HG03558 (cell line): ENCODE results near the gene PPP6R2.

ENCODE experiments used
- ATAC-seq: cut with Tn5 transposase; IDR thresholded peaks from one replicate; pipeline ENCODE4 v1.9.1; 2021; ENCODE audit warnings: moderate number of reproducible peaks; ENCODE audit not compliant: unreplicated experiment; ENCODE audit errors: extremely low read depth

PPP6R2 gene

DNA sequence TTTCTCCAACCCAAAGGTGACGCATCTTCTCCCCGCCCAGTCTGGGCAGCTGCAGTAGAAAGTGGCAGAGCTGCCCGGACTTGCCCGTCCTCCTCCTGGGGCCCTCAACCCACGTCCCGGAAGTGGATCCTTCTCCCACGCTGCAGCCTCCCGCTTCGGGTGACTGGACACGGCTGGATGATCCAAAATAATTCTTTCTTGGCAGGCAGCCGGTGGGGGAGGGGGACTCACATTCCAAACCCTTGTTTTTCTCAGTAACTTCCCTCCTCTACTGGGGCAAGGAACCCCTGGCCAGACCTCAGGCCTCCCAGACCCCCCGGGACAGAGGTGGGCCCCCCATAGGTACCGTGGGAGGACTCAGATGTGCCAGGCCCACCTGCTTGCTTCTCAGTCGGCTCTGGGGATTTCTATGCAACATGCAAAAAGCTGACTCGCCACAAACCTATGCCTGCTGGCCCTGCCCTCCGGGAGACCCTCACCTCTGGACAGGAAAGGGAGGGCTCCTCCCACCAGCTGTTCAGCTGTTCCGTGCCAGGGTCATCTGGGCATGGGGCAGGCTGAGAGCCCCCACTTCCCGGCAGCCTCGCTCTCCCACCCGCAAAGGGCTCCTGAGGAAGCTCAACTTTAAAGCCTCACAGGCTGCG is 37.1 kb upstream of the PPP6R2 start:
- ATAC-seq = no peak

DNA sequence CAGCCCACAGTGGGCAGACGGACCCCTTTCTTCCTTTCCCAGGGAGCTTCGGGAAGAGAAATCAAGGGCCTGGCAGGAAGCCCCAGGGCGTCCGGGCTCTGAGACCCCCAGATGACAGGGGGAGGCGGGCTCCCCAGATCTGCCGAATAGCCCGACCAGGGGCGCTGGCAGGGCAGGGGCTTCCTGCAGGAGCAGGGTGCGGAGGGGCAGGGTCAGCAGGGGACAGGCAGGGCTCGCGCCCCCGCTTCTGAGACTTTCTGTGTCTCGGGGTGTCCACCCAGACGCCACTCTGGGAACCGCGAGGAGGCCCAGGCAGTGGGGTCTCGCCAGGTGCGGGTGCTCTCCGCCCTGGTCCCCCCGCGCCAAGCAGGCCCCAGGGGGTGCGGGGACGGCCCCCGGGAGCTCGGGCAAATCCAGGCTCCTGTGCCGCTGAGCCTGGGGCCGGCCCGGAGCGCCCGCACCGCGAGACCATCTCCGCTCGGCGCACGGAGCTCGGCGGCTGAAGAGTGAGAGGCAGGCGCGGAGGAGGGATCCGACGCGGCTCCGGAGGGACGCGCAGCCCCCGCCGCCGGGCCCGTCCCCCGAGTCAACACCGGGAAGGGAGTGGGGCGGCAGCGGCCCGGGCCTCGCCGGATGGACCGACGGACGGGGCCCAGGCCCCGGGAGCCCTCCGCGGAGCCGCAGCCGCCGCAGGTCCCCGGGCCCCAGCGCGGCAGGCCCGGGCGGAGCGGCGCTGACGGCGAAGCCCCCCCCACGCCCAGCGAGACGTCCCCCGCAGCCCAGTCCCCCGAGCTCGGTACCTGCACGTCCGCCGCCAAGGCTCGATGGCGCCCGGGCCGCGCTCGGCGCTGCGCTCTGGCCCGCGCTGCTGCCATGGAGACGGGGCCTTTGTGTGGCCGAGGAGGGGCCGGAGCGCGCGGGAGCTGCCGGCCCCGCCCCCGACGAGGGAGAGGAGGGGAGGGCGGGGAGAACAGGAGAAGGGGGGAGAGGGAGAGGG is 36.1 kb upstream of the PPP6R2 start, which contains the start of gene PLXNB2:
Gene PLXNB2 (minus strand): TSS at position 894 of the 997 bp plus-strand sequence. CDS start 17,062 bp downstream, outside the sequence.
- ATAC-seq = no peak

DNA sequence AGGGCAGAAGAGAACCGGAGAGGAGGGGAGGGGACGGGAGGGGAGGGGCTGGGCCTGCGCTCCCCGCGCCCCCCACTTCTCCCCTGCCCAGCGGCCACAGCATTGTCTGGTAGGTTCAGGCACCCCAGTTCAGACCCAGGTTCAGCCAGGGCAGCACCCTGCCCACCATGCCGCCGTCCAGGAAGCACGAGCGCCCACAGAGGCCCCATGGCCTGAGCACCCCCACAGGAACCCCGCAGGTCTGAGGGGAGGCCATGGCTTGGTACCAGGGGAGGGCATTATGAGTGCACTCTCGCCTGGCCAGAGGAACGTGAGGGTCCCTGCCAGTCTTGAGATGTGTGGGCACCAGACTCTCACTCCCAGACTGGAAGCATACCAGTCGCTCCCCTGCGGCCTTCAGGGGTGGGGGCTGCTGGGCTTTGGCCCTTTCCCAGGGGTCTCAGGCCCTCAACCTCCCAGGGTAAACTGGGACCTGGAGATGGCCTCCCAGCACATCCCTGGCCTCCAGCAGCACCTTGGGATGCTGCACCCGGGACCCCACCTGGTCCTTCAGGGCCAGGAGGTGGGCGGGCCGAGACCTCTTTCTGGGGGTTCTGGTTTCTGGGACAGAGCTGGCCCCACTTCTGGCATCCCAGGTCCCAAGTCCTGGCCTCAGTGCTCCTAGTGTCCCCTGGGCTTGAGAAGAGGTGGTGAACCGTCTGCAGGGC is 35.1 kb upstream of the PPP6R2 start:
- ATAC-seq = no peak

DNA sequence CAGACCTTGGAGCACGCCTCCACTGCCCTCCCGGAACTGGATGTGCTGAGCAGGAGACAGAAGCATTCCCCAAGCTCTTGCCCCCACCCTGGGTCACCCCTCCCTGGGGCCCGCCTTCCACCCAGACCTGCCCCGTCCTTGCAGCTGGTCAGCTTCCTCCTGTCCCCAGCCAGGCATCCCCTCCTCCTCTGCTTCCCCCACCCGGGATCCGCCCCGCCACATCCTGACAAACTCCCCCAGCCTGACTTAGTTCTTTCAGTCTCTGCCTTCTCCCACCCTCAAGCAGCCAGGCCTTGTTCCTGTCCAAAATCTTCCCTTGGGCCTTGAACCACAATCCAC is 34.6 kb upstream of the PPP6R2 start:
- ATAC-seq = no peak

DNA sequence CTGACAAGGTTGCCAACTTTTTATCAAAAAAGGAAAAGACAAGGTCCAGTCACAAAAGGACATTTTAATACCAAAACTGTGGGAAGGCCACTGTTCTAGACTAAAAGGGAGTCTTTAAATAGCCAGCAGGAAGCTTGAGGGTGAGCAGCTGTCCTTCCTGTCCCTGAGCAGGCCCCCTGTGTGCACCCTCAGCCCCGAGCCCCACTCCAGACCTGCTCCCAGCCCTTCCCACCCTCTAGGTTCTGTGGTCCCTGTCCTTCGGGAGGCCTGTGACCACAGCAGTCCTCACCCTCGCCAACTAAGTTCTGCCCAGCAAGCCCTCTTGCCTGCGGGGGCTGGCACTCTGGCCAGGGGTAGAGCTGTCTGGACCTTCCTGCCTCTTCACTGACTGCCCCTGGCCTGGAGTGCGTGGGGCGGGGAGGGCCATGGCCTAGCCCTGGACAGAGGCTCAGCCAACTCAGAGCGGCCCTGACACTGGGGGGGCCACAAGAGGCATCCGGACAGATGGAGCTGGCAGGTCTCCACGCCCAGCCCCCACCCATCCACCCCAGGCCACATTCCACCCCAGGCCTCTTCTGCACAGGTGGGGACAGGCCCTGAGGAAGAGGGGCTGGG is 34.0 kb upstream of the PPP6R2 start:
- ATAC-seq = no peak

DNA sequence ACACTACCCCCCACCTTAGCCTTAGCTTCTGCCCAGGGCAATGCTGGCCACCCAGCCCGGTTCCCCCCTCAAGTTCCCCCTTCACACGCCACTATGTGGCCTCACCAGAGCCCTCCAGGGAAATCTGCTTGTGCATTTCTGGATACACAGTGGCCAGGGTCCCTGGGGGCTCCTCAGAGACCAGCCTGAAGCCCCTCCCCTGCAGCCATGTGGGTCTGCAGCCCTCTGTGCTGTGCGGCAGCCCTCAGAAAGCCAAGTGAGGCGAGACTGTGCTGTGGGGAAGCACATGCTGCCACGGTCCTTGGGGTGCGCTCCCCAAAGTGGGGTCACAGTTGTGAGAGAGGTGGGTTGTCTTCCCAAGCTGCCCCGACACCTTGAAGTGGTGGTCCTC is 33.5 kb upstream of the PPP6R2 start:
- no peak for ATAC-seq

DNA sequence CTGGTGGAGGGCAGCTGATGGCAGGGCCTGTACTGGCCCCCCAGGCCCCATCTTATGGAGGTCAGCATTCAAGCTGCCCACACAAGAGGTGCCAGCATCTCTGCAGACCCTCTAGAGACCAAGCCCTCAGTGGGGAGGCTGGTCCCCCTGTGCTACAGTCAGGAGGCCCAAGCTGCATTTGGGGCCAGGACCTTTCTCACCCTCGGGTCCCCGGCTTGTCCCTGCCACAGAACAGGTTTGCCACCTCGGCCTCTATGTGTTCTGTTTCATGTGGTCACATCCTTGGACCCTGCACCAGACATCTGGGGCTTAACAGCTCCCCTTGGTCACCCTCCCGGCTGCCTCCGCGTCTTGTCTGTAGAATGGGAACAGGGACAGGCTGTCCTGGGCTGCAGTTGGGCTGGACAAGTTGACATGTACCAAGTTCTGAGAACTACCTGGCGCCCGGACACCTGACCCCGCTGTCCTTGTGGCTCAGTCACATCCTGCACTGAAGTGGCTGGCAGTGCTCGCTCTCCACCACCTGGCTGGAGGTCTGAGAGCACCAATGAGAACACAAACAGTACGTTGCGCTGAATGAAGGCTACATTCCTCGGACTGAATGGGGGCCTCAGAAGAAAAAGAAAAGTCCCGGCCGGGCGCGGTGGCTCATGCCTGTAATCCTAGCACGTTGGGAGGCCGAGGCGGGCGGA is 33.0 kb upstream of the PPP6R2 start:
- ATAC-seq = no peak

DNA sequence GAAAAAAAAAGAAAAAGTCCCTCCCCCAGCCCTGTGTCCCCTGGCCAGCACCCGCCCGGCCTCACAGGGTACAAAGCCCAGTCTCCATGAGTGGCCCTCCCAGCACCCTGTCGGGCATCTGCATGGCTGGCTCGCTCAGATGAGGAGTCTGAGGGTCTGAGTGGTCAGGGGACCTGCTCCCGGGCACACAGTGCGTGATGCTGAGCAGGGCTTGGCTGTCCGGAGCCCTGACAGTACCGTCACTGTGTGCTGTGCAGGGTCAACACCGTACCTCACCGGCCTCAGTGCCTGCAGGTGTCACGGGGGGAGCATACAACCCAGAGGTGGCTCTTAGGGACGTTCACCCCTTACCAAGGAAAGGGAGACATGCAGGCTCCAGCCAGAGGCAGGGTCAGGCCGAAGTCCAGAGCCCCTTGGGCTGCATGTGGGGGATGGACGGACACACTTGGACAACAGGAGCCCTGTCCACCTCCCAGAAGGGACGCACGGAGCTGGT is 32.1 kb upstream of the PPP6R2 start:
- no peak for ATAC-seq

DNA sequence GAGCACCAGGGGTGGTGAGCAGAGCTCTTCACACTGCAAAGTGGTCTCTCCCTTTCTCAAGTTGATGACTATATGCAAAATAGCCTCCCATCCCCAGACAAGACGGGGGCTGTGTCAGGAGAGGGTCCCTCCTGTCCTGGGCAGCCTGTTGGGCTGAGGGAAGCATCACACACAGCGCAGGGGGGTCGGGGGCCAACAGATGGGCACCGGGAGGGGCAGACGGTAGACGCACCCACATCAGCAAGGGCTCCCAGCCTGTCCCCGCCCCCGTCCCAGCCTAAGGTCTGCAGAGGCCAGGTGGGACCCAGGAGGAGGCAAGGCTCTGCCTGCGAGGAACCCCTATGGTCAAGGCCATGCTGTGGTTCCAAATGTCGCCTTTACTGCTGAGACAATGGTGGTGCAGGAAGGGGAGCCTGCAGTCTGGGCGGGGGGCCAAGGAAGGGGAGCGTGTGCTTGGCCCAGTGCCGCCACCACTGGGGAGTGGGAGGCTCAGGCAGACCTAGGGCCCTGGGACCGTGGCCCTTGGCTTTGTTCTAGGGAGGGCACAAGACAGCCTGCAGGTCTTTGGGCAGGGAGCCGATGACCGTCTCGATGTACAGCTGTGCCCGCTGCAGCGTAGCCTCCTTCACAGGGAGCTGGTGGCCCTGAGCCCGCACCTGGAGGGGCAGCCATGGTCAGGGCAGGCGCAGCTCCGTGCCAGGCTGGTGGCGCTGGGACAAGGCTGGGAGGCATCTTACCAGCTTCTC is 31.3 kb upstream of the PPP6R2 start:
- no peak for ATAC-seq

DNA sequence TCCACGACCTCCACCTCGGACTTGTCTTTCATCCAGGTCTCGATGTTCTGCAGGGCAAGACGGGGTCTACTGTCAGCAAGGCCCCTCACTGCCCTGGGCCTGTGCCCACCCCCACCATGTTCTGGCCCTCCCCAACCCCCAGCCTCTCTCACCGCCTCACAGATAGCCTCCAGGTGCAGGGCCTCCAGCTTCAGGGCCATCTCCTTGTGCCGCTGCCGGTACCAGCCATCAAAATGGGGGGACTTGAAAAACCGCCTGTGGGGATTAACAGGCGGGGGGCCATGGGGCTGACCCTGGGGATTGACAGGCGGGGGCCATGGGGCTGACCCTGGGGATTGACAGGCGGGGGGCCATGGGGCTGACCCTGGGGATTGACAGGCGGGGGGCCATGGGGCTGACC is 30.8 kb upstream of the PPP6R2 start:
- no peak for ATAC-seq

DNA sequence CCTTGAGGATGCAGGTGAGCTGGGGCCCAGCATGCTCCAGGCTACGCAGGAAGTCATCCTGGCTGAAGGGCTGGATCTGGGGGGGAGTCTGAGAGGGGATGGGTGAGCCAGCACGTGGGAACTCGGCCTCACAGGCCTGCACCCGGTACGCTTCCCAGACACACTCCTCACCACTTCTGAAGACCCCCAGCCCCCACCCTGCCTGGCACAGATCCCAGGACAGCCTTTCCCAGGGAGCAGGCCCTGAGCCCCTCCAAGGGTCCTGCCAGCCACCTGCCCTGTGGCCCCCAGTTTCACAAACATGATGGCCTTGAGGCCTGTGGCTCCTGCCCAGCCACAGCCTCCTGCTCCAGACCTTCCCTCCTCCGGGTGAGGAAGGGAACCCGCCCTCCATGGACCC is 30.1 kb upstream of the PPP6R2 start:
- no peak for ATAC-seq

DNA sequence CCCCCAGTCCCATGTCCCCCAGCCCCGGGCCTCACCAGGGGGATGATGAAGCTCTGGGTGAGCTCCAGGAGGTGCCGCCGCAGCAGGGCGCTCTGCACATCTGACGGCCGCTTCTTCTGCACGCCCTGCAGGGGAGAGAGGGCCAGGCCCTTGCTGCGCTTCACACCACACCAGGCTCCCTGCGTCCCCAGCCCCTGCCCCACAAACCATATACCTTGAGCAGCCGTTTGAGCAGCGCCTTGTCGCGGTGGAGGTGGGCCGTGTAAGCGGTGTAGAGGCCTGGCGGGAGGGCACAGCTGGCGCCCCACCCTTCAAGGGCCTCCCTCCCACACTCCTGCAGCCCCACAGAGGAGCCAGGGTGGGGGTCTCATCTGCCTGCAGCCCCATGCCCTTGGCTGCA is 29.5 kb upstream of the PPP6R2 start:
- no peak for ATAC-seq

DNA sequence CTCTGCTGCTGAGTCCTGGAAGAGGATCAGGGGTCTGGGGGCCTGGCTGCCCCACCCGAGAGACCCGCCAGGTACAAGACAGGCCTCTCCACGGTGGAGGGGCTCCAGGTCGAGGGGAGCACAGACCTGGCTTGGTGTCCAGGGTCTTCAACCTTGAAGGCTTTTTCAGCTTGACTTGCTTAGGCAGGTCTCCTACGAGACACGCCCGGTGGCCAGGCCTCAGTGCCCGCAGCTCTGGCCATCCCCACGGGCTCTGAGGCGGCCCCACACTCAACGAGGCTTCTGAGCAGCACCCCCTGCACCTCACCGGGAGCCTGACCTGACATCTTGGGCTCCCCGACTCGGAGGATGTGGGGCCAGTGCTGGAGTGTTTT is 29.1 kb upstream of the PPP6R2 start:
- ATAC-seq = no peak

DNA sequence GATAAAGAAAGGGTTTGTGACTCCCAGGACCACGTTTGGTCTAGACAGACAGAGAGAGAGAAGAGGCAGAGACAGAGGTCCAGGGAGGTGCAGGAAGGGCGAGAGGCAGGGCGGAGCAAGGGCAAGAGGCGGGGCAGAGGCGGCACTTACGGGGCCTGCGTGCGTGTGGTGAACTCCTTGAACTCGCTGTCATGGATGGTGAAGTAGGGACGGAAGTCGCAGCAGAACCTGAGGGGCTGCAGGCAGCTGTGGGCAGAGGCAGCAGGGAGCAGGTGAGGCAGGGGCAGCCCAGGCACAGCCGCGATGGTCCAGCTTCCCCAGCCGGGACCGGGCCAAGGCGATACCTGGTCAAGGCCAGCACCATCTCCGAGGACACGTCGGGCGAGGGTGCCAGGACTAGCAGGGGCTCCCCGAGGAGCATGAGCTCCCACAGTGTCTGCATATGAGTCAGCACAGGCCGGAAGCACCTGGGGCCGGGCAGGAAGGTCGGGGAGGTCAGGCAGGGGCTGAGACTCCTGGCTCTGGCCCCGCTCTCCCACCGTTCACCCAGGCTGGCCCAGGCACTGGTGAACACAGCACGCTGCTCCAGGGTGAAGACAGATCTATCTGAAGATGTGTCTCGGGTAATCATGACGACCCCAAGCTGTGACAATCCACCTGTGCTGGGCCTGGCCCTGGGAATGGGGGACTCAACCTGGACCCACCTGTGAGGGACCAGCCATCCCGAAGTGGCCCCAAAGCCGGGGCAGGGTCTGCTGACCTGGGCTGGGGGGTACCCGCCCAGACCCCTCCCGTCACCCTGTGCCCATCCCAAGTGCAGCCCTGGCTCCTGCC is 28.5 kb upstream of the PPP6R2 start:
- ATAC-seq = no peak

DNA sequence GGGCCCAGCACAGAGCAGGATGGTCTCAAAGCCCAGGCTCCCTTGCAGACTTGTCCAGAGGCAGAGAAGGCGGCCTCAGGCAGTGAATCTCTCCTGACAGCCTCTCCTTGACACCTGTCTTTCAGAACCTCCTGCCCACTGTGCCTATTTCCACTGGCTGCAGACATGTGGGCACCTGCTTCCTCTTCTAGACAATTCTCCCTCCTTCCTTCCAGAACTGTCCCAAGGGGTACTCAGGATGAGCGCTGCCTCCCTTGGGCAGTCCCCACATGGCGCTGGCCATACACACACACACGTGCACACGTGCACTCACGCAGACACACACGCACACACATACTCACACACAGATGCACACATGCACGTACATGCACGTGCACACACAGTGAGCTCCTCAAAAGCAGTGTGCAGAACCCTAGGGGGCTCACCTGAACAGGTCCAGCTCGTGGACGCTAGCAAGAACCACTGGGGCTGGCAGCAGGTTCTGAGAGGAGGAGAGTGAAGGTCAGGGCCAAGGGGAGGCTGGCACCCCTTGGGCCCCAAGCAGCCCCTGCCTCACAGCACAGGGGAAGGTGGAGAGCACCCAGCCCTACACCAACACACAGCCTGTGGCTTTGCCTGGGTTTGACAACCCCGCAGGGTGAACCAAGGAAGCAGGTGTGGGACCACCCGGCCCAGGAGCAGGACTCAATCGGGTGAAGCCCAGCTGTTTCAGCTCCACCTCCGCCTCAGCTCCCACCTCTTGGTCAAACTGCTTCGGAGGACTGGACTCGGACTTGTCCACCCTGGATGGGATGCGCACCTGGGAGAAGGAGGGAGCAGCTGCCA is 27.6 kb upstream of the PPP6R2 start:
- no peak for ATAC-seq

DNA sequence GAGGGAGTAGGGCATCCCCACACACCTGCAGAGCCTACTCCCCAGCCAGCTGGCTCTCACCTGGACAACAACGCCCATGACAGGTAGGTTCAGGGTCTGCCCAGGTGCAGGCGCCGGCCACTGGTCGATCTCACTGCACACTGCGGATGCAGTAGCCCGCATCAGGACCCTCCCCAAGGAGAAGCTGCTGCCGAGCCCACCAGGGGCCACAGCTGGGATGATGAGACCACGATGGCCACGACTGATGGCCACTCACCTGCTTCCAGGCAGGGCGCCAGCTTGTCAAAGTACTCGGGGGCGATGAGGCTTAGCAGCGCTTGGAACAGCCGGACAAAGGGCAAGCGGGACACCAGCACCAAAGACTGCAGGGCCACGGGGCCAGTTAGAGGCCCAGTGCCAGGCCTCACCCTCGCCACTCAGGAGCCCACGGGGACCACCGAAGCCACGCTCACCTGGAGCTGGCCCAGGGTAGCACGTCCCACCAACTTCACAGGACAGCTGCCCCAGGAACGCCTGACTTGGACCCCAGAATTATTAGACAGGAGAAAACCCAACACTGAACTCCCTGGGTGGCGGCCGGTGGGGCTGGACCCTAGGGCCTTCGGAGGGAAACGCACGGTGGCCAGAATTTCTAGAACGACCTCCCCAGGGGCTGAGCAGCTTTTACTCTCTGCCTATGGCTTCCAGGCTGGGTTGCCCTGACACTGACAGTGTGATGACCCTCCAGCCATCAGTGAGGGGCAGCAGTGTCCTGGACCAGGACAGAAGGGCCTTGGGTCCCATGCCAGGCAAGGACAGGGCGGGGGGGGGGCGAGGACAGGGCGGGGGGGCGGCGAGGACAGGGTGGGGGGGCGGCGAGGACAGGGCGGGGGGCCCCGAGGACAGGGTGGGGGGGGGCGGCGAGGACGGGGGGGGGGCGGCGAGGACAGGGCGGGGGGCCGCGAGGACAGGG is 26.7 kb upstream of the PPP6R2 start:
- no peak for ATAC-seq
